GM23338 (cell line): ENCODE data around the gene SORCS2. TPM values are rescaled to one million over a fixed set of nuclear protein-coding genes. Genes with fewer than 3 reads are reported as not detected.

ENCODE experiments used
- ATAC-seq: fragments of 200-7000 bp; cut with Tn5 transposase; 3 replicates; pipeline ENCODE4 v1.9.1; 2020
- DNase-seq: peaks from one replicate; pipeline ENCODE4 v3.0.0-alpha.2; 2015; ENCODE audit warnings: low spot score
- H2AFZ ChIP-seq: fragments of 200-600 bp; sonication (generic); 2 replicates; pipeline ENCODE4 v1.8.0; 2016; ENCODE audit warnings: antibody characterized with exemption, mild to moderate bottlenecking, moderate library complexity
- H3F3A ChIP-seq: fragments of 200-600 bp; sonication (generic); replicated peaks from 2 replicates; pipeline ENCODE4 v1.8.0; 2017; ENCODE audit warnings: antibody characterized with exemption, mixed run types, low read depth
- H3K27ac ChIP-seq: fragments of 200-600 bp; sonication (generic); 2 replicates; pipeline ENCODE4 v1.6.1; 2016; ENCODE audit warnings: low read depth
- H3K27me3 ChIP-seq: fragments of 200-600 bp; sonication (generic); 2 replicates; pipeline ENCODE4 v1.8.0; 2016; ENCODE audit warnings: mild to moderate bottlenecking, mixed run types, moderate library complexity; ENCODE audit not compliant: insufficient read depth
- H3K36me3 ChIP-seq: fragments of 200-600 bp; sonication (generic); 2 replicates; pipeline ENCODE4 v1.8.0; 2016; ENCODE audit warnings: mild to moderate bottlenecking; ENCODE audit not compliant: insufficient read depth
- H3K4me1 ChIP-seq: fragments of 200-600 bp; sonication (generic); 2 replicates; pipeline ENCODE4 v1.8.0; 2016; ENCODE audit warnings: mild to moderate bottlenecking, moderate library complexity; ENCODE audit not compliant: insufficient read depth
- H3K4me2 ChIP-seq: fragments of 200-600 bp; sonication (generic); 2 replicates; pipeline ENCODE4 v1.7.1; 2017; ENCODE audit warnings: mixed run types
- H3K4me3 ChIP-seq: fragments of 200-600 bp; sonication (generic); 2 replicates; pipeline ENCODE4 v1.6.1; 2016; ENCODE audit warnings: mixed run types
- H3K79me2 ChIP-seq: fragments of 200-600 bp; sonication (generic); replicated peaks from 2 replicates; pipeline ENCODE4 v1.8.0; 2017; ENCODE audit warnings: mild to moderate bottlenecking; ENCODE audit not compliant: insufficient read depth
- H3K9me2 ChIP-seq: fragments of 200-600 bp; sonication (generic); 2 replicates; pipeline ENCODE4 v1.8.0; 2017; ENCODE audit not compliant: insufficient read depth
- H4K20me1 ChIP-seq: fragments of 200-600 bp; sonication (generic); replicated peaks from 2 replicates; pipeline ENCODE4 v1.8.0; 2017; ENCODE audit warnings: mild to moderate bottlenecking; ENCODE audit not compliant: insufficient read depth
- H3K27ac Mint-ChIP-seq: 2 replicates; pipeline ENCODE4 v1.8.0; 2020; ENCODE audit warnings: inconsistent platforms, mild to moderate bottlenecking, moderate library complexity, mixed read lengths
- H3K27me3 Mint-ChIP-seq: 3 replicates; pipeline ENCODE4 v1.8.0; 2022; ENCODE audit warnings: low read depth, mild to moderate bottlenecking, moderate library complexity, mixed read lengths, inconsistent platforms; ENCODE audit not compliant: insufficient read depth, poor library complexity
- H3K36me3 Mint-ChIP-seq: 3 replicates; pipeline ENCODE4 v1.8.0; 2021; ENCODE audit warnings: low read depth, mild to moderate bottlenecking, inconsistent platforms, moderate library complexity, mixed read lengths
- H3K4me1 Mint-ChIP-seq: 3 replicates; pipeline ENCODE4 v1.8.0; 2020; ENCODE audit warnings: mild to moderate bottlenecking, inconsistent platforms, mixed read lengths
- H3K4me3 Mint-ChIP-seq: 3 replicates; pipeline ENCODE4 v1.8.0; 2021; ENCODE audit warnings: moderate library complexity, mild to moderate bottlenecking, inconsistent platforms, mixed read lengths
- H3K9me3 Mint-ChIP-seq: 3 replicates; pipeline ENCODE4 v1.8.0; 2020; ENCODE audit warnings: moderate library complexity, mild to moderate bottlenecking, inconsistent platforms, mixed read lengths
- CREB1 ChIP-seq: fragments of 250-450 bp; sonication (Bioruptor Pico); IDR thresholded peaks from 2 replicates; pipeline ENCODE4 v1.5.0; 2020; ENCODE audit warnings: low read depth, mild to moderate bottlenecking, moderate library complexity
- CTCF ChIP-seq, 2 experiments: fragments of 200-600 bp in 1 of 2; sonication (generic) in 1 of 2; conservative IDR thresholded peaks; 2 replicates each; pipeline versions ENCODE4 v1.5.1 to v1.6.1; 2016 to 2017; ENCODE audit warnings: antibody characterized with exemption in 2 of 2, low read depth in 2 of 2, mild to moderate bottlenecking in 2 of 2, moderate library complexity in 1 of 2
- ETS1 ChIP-seq: IDR thresholded peaks from 2 replicates; pipeline ENCODE4 v1.6.1; 2016; ENCODE audit warnings: antibody characterized with exemption
- EZH2 ChIP-seq: fragments of 200-600 bp; sonication (generic); IDR thresholded peaks from one replicate; pipeline ENCODE4 v1.8.0; 2017; ENCODE audit warnings: antibody characterized with exemption, mild to moderate bottlenecking, low read depth; ENCODE audit not compliant: unreplicated experiment
- EZH2phosphoT487 ChIP-seq: fragments of 200-600 bp; sonication (generic); IDR thresholded peaks from one replicate; pipeline ENCODE4 v1.8.1; 2018; ENCODE audit warnings: antibody characterized with exemption; ENCODE audit not compliant: unreplicated experiment
- JUNB ChIP-seq: IDR thresholded peaks from one replicate; pipeline ENCODE4 v1.6.1; 2016; ENCODE audit warnings: antibody characterized with exemption; ENCODE audit not compliant: unreplicated experiment
- NANOG ChIP-seq: IDR thresholded peaks from 2 replicates; pipeline ENCODE4 v1.6.1; 2016; ENCODE audit warnings: antibody characterized with exemption, borderline replicate concordance
- POLR2AphosphoS5 ChIP-seq: IDR thresholded peaks from 2 replicates; pipeline ENCODE4 v1.6.1; 2016; ENCODE audit warnings: antibody characterized with exemption, low read depth
- REST ChIP-seq: IDR thresholded peaks from one replicate; pipeline ENCODE4 v1.6.1; 2018; ENCODE audit warnings: antibody characterized with exemption; ENCODE audit not compliant: unreplicated experiment
- STAT1 ChIP-seq: IDR thresholded peaks from one replicate; pipeline ENCODE4 v1.6.1; 2016; ENCODE audit warnings: antibody characterized with exemption; ENCODE audit not compliant: unreplicated experiment
- ZNF114 ChIP-seq: fragments of 250-450 bp; sonication (Bioruptor Pico); IDR thresholded peaks from 2 replicates; pipeline ENCODE4 v1.5.0; 2020; ENCODE audit warnings: mild to moderate bottlenecking, moderate library complexity
- ZNF331 ChIP-seq: fragments of 250-450 bp; sonication (Bioruptor Pico); IDR thresholded peaks from 2 replicates; pipeline ENCODE4 v1.5.0; 2020; ENCODE audit warnings: low read depth, mild to moderate bottlenecking, moderate library complexity
- ZNF462 ChIP-seq: fragments of 250-450 bp; sonication (Bioruptor Pico); IDR thresholded peaks from 2 replicates; pipeline ENCODE4 v1.5.0; 2020; ENCODE audit warnings: mild to moderate bottlenecking, moderate library complexity
- polyA plus RNA-seq: library from polyadenylated mRNA; unstranded; fragments of >200 nt; fragmentation: Nextera tagmentation; extraction: Ambion mirVana; gene quantifications from 2 replicates; pipeline ENCODE4 v1.2.1, GENCODE V29; 2016
- total RNA-seq: library from RNA; depleted of rRNA; stranded (reverse); fragments of >200 nt; shearing (Covaris generic); gene quantifications from 2 replicates; pipeline ENCODE4 v1.2.3, GENCODE V29; 2014

The SORCS2 gene
- total and polyA plus RNA-seq, 2 experiments from 2014 or later, result 0.47 to 2.4 TPM

GRCh38 chr4:7759216-7759615 is 566.9 kb downstream of the SORCS2 start:
- ATAC-seq (no peak), DNase-seq (no peak)
- Mint-ChIP-seq H3K36me3 (no peaks in the 10 kb centered on the region), H3K9me3 (no peaks in the 10 kb centered on the region), H3K27me3 (peaks cover 3% of the 10 kb centered on the region), H3K4me1 (peaks cover 4% of the 10 kb centered on the region; the same call in 2 of the 3 replicates), H3K27ac (no peak overlapping the region), H3K4me3 (no peak overlapping the region)
- H3K4me1 ChIP-seq, result no peaks in the 10 kb centered on the region
- no peaks in the 10 kb centered on the region for H3K79me2 ChIP-seq
- TF ChIP-seq ZNF462 (CRISPR knock-in tag), result no peak
- TF ChIP-seq JUNB, result no peak
- no peak for TF ChIP-seq POLR2AphosphoS5
- no peak for TF ChIP-seq STAT1
- no peak for TF ChIP-seq CREB1
- no peak for TF ChIP-seq EZH2
- TF ChIP-seq EZH2phosphoT487, result no peak
- TF ChIP-seq ZNF331 (CRISPR knock-in tag), result no peak
- TF ChIP-seq ZNF114, result no peak
- TF ChIP-seq CTCF (conservative IDR thresholded peaks at IDR 0.05; ENCODE audit: low read depth in 2 of 2), result no peak
- no peak for TF ChIP-seq ETS1
- no peak for TF ChIP-seq REST
- no peak for TF ChIP-seq NANOG
- 0 out of 2 replicates have a peak, but pooled peaks cover 5% of the 10 kb centered on the region for H3F3A ChIP-seq
- H3K27me3 ChIP-seq, result no peaks in the 10 kb centered on the region
- no peaks in the 10 kb centered on the region for H3K9me2 ChIP-seq
- H3K36me3 ChIP-seq, result no peaks in the 10 kb centered on the region
- H3K4me3 ChIP-seq, result no peak overlapping the region
- H3K4me2 ChIP-seq, result no peak overlapping the region
- no peaks in the 10 kb centered on the region for H4K20me1 ChIP-seq
- H3K27ac ChIP-seq, result no peak overlapping the region
- no peak overlapping the region for H2AFZ ChIP-seq
